ENCODE data around the gene TMEM144.

DNA sequence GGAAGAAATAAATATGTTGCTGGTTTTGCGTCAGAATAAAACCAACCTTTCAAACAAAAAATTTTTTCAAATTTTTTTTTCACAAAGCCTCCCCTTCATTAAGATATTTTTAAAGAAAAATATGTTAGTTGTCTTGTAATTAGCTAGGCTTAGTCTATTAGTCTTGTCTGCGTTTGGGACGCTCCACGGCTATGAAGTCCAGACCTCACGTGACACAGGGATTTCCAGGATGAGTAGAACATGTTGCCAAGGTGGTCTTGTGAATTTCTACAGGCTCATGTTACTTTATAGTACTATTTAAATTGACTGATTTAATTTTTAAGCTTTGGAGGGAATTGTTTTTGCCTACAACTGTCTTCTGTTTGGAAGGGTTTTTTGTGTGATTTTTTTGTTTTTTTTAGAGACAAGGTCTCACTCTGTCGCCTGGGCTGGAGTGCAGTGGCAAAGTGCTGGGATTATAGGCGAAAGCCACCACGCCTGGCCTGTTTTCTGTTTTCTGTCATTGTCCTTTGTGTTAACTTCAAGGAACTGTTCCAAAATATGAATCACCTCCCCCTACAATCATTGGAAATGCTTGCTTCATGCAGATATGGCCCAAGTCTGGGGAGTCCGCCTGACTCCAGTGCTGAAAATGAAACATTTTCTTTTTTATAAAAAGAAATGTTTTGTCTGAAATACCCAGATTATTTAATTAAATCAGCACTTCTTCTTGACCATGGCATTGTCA lies 26.2 kb downstream of the TMEM144 start:
- TF ChIP-seq SUZ12 (IDR thresholded peaks at IDR 0.05; ENCODE audit: extremely low read depth, insufficient read depth, insufficient read length) (no peak), YY1 (IDR thresholded peaks at IDR 0.05; ENCODE audit: insufficient read depth, insufficient read length) (no peak), ZNF274 (IDR thresholded peaks at IDR 0.05; ENCODE audit: low read depth, low read length) (no peak)

Measured in NT2/D1 (cell line).